ENCODE data around the gene RNF2. TPM values are rescaled to one million over a fixed set of nuclear protein-coding genes. Genes with fewer than 3 reads are reported as not detected.

The RNF2 gene
- total and polyA plus RNA-seq, 10 of the 15 experiments (the other 5 are each of a cell fraction or from before 2014, with no cell fraction given): 4.8 to 36.3 (median 15.1) TPM

DNA sequence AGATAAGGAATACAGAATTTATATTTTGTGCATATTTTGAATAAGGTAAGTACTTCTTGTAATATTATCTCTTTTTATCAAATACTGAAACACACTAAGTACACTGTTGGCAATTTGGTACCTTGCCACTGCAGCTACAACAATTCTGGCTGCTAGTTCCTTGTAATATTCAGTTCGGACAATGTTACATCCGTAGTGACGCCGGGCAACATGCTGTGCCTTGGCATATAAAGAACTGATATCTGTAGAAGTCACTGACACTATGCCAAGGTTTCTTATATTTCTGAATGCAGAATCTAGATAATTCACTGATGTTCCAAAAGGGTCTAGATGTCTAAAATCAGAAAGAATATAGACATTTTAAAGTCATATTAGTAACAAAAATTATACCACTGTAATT is 93.9 kb downstream of the RNF2 start:
- Histone ChIP-seq H2AFZ (ENCODE audit: control insufficient read depth, low read depth, low read length) (no peak overlapping the region), H3K36me3 (ENCODE audit: control insufficient read depth in 2 of 2, insufficient read depth in 2 of 2, low read length in 1 of 2) (peaks cover 0 to 6% of the 10 kb centered on the region in 2 experiments; a peak in 1 of 4 replicates), H3K27ac (ENCODE audit: control insufficient read depth, insufficient read depth) (no peak overlapping the region), H3K27me3 (replicated peaks in 1 of 2; ENCODE audit: control insufficient read depth in 2 of 2, insufficient read depth in 2 of 2, low read length in 1 of 2) (no peaks in the 10 kb centered on the region), H3K9ac (ENCODE audit: control insufficient read depth, insufficient read depth, low read length) (no peak overlapping the region), H3K9me3 (replicated peaks; ENCODE audit: control insufficient read depth, insufficient read depth, low read length) (no peaks in the 10 kb centered on the region), H3K4me2 (ENCODE audit: control insufficient read depth, insufficient read depth) (no peak overlapping the region), H3K4me3 (no peak overlapping the region), H3K79me2 (ENCODE audit: control insufficient read depth, insufficient read depth, low read length) (no peaks in the 10 kb centered on the region), H4K20me1 (ENCODE audit: control insufficient read depth, insufficient read depth) (no peaks in the 10 kb centered on the region), H3K4me1 (ENCODE audit: control insufficient read depth, insufficient read depth, low read length) (no peaks in the 10 kb centered on the region)
- POLR2A ChIA-PET: no interaction called here
- TF ChIP-seq NFYA (IDR thresholded peaks at IDR 0.05; ENCODE audit: borderline replicate concordance, low read depth, low read length): no peak
- TF ChIP-seq DPF2 (IDR thresholded peaks at IDR 0.05): no peak
- no peak for TF ChIP-seq PML (IDR thresholded peaks at IDR 0.05; ENCODE audit: low read length)
- TF ChIP-seq MXI1 (IDR thresholded peaks at IDR 0.05; ENCODE audit: low read depth, low read length): no peak
- no peak for TF ChIP-seq TCF12 (IDR thresholded peaks at IDR 0.05; ENCODE audit: low read depth, low read length)
- TF ChIP-seq HDAC2 (IDR thresholded peaks at IDR 0.05): no peak
- no peak for TF ChIP-seq EED (IDR thresholded peaks at IDR 0.05; ENCODE audit: low read depth)
- no peak for TF ChIP-seq TCF3 (IDR thresholded peaks at IDR 0.05; ENCODE audit: borderline replicate concordance, insufficient read depth, low read depth, low read length)
- TF ChIP-seq SUZ12 (IDR thresholded peaks at IDR 0.05; ENCODE audit: unreplicated experiment): no peak
- TF ChIP-seq, protein P1, sequence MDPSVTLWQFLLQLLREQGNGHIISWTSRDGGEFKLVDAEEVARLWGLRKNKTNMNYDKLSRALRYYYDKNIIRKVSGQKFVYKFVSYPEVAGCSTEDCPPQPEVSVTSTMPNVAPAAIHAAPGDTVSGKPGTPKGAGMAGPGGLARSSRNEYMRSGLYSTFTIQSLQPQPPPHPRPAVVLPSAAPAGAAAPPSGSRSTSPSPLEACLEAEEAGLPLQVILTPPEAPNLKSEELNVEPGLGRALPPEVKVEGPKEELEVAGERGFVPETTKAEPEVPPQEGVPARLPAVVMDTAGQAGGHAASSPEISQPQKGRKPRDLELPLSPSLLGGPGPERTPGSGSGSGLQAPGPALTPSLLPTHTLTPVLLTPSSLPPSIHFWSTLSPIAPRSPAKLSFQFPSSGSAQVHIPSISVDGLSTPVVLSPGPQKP (IDR thresholded peaks at IDR 0.05; ENCODE audit: low read depth, low read length): no peak
- in situ Hi-C loops (cut with MboI) (no loop called here), intact Hi-C loops (cut with micrococcal nuclease; ENCODE audit: unreplicated experiment) (no loop called here)
- no peak for FAIRE-seq
- no peak for DNase-seq (ENCODE audit: low read depth, low spot score)
- SMC1A ChIA-PET (ENCODE audit: uncharacterized antibody, unreplicated experiment): interaction anchor here (0.7 to 1.3 kb wide), 3 partner anchors 8 to 427 kb away, joined by 3 to 4 read pairs (median 4); no protein-coding TSS in a partner anchor
- CTCF ChIA-PET: interaction anchor here (0.6 kb wide), 1 partner anchor 517 kb away, joined by 3 read pairs; no protein-coding TSS in a partner anchor
- ATAC-seq: no peak
- WGBS (ENCODE audit: insufficient coverage, insufficient replicate concordance, low lambda C conversion rate, missing lambda C conversion rate): 97% methylated on average over 4 of the region's 4 CpGs
- BruUV-seq (replicated peaks): no TSS peak
- RAD21 ChIA-PET (ENCODE audit: unreplicated experiment): no interaction called here

Measured in GM12878 (cell line).